ENCODE results near the gene LITAF.
"Not testable (repeated sequence)": the region's sequence is repeated elsewhere in the genome, so short reads cannot be mapped to it uniquely, and the experiment has no call there.

Gene LITAF

GRCh38 chr16:11621920-11622651 is 35.4 kb upstream of the LITAF start:
- DNase-seq = peak; percentile 65

- DNase-seq = no peak
Measured at GRCh38 chr16:11621539-11621919, 34.8 kb upstream of the LITAF start.

- DNase-seq = no peak
Measured at GRCh38 chr16:11620243-11621003, 33.7 kb upstream of the LITAF start.

GRCh38 chr16:11619327-11619851 is 32.7 kb upstream of the LITAF start:
- no peak for DNase-seq

- no peak for DNase-seq
Measured at GRCh38 chr16:11618107-11618717, 31.5 kb upstream of the LITAF start.

GRCh38 chr16:11615748-11616447 is 29.2 kb upstream of the LITAF start:
- no peak for DNase-seq

GRCh38 chr16:11614587-11615175 is 28.0 kb upstream of the LITAF start:
- DNase-seq = no peak

GRCh38 chr16:11613381-11614303 is 26.9 kb upstream of the LITAF start:
- no peak for DNase-seq

- DNase-seq = no peak
Measured at GRCh38 chr16:11612665-11613025, 25.9 kb upstream of the LITAF start.

- DNase-seq = no peak
Measured at GRCh38 chr16:11611871-11612664, 25.3 kb upstream of the LITAF start.

GRCh38 chr16:11610580-11610979 is 23.9 kb upstream of the LITAF start:
- no peak for DNase-seq

- peak; percentile 54 for DNase-seq
Measured at GRCh38 chr16:11610121-11610505, 23.4 kb upstream of the LITAF start.

GRCh38 chr16:11609474-11610120 is 22.9 kb upstream of the LITAF start:
- DNase-seq = peak; percentile 63

- no peak for DNase-seq
Measured at GRCh38 chr16:11605891-11606290, 19.2 kb upstream of the LITAF start.

GRCh38 chr16:11605564-11605886 is 18.8 kb upstream of the LITAF start:
- no peak for DNase-seq

GRCh38 chr16:11604783-11605563 is 18.3 kb upstream of the LITAF start:
- peak; percentile 74 for DNase-seq

- not testable (repeated sequence) for DNase-seq
Measured at GRCh38 chr16:11604296-11604695, 17.6 kb upstream of the LITAF start.

GRCh38 chr16:11603331-11603750 is 16.6 kb upstream of the LITAF start:
- no peak for DNase-seq

GRCh38 chr16:11602321-11602720 is 15.6 kb upstream of the LITAF start:
- no peak for DNase-seq

Measured in right kidney (tissue), 1 donor.